GM21723 (cell line): ENCODE results near the gene MYH7B.

Experiments
- ATAC-seq: cut with Tn5 transposase; IDR thresholded peaks from one replicate; pipeline ENCODE4 v1.9.1; 2021; ENCODE audit warnings: mild to moderate bottlenecking, moderate library complexity; ENCODE audit not compliant: unreplicated experiment

Gene MYH7B

GRCh38 chr20:35003211-35004031, 47.8 kb downstream of the MYH7B start:
- no peak for ATAC-seq

GRCh38 chr20:35004051-35004725, 48.5 kb downstream of the MYH7B start:
- no peak for ATAC-seq

- ATAC-seq = no peak
Observed at GRCh38 chr20:35004749-35005462, 49.2 kb downstream of the MYH7B start.
